8988T (cell line): Measurements from ENCODE around the gene MME.
"Not testable (repeated sequence)": the region's sequence is repeated elsewhere in the genome, so short reads cannot be mapped to it uniquely, and the experiment has no call there.

Experiments used
- DNase-seq: peaks from one replicate; pipeline ENCODE4 v3.0.0; 2011

MME gene

GRCh38 chr3:155086051-155086450 lies 5.9 kb downstream of the MME start:
- DNase-seq, result no peak

DNA sequence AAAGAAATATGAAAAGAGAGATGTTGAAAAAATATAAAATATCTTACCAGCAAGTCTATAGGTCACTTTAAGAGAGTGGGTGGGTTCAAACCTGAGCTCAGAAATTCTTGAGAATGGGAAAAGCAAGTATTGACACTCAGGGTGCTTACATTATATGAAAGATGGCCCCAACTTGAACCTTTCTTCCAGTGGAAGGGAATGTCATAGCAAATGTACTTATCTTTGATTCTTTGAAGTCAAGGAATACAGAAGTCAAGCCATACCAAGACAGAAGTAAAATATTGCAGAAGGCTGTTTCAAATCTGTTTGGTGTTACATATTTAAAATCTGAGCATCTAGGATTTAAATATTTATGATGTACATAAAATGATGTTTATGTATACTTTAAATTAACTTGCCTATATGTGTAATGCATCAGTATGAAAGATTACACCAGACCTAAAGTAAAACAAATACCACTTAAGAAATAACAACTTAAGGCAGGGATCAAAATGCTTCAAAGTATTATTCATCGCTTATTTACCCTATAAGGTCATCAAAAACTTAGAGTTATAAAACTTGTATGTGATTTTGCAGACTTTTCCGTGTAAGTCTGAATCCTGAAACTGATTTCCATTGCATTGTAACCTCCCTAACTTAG lies 8.7 kb downstream of the MME start:
- DNase-seq, result no peak

- DNase-seq, result no peak
These were observed 9.4 kb downstream of the MME start for GRCh38 chr3:155089495-155089894.

DNA sequence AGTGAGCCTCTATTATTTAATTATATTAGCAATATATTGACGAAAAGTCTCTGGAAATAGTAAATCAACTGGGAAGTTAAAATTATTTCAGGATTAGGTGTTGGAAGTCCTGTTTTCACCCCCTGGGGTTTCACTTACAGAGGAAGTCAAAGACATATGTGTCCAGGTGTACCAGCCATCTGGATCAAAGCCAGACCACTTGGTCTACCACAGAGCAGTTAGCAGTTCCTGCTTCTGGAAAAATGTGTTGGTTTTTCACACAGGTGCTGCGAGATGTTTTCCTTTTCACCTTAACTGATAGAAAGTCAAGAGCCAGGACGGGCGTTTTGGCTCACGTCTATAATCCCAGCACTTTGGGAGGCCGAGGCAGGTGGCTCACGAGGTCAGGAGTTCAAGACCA lies 13.1 kb downstream of the MME start:
- DNase-seq, result no peak

- no peak for DNase-seq
These were observed 16.3 kb downstream of the MME start for GRCh38 chr3:155096303-155097008.

DNA sequence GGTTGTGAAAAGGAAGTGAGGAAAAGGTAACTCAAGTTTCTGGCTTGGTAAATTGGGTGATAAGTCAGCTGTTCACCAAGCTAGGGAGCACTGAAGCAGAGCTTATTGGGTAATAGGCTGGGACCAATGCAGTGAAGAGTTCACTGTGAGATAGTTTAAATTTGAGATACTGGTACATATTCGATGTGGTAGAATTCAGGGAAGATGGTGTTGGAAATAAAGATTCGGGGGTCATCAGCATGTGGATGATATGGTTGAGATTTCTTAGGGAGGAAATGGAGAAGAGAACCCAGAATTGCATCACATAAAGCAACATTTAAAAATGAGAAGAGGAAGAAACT lies 16.9 kb downstream of the MME start:
- DNase-seq, result no peak

GRCh38 chr3:155101398-155101797 lies 21.3 kb downstream of the MME start:
- no peak for DNase-seq

DNA sequence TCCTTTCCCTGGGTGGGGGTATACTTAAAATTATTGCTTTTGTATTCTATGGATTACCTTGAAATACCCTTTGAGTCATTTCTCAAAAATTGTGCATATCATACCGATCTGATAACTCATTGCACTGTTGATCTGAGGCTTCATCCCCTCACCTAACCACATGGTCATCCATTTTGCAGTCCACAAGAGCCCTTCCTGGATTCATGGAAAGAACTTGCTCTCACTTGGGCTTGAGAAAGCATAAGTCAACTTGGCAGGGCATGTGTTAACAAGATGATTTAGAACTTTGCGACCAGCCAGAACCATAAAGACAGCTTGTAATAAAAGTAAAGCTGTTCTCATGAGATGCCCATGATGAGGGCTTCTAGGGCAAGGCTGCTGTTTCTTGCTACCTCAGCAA lies 22.2 kb downstream of the MME start:
- no peak for DNase-seq

- no peak for DNase-seq
These were observed 23.6 kb downstream of the MME start for GRCh38 chr3:155103686-155104085.

DNA sequence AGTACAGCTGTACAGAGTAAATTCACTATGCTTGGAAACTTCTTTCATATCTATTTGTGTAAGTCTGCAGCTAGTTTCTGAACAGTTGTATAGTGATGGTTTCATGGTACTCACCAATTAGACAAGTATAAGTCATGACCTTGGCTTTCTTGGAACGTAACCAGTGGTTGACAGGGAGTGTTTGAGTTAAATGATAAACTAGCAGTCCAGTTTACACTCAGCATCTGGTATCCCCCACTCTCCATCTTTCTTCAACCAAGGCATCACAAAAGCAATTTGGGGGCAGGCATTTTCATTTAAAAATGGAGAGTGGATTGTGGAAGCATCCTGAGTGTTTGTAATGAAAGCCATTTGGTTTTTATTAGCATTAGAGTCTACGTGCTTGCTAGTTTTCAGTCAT lies 26.0 kb downstream of the MME start:
- DNase-seq, result no peak

DNA sequence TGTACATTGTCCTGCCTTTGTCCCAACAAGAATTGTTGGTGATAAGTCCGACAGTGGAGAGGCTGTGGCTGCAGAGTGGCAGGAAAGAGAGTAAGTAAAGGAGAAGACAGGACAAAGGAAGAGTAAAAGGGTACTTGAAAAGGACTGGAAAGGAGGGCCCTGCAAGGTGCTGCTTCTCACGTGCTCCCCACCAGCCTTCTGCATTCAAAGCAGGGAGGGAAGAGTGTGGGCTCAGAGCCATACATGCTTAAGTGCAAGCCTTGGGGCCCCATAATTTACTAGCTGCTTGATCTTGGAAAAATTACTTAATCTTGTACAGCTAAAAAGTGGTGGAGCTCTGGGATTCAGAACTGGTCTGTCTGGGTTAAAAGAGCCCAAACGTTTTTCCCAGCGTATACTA lies 29.9 kb downstream of the MME start:
- DNase-seq, result no peak

GRCh38 chr3:155110996-155111901 lies 31.1 kb downstream of the MME start:
- no peak for DNase-seq

GRCh38 chr3:155111971-155112370 lies 31.9 kb downstream of the MME start:
- DNase-seq, result no peak

DNA sequence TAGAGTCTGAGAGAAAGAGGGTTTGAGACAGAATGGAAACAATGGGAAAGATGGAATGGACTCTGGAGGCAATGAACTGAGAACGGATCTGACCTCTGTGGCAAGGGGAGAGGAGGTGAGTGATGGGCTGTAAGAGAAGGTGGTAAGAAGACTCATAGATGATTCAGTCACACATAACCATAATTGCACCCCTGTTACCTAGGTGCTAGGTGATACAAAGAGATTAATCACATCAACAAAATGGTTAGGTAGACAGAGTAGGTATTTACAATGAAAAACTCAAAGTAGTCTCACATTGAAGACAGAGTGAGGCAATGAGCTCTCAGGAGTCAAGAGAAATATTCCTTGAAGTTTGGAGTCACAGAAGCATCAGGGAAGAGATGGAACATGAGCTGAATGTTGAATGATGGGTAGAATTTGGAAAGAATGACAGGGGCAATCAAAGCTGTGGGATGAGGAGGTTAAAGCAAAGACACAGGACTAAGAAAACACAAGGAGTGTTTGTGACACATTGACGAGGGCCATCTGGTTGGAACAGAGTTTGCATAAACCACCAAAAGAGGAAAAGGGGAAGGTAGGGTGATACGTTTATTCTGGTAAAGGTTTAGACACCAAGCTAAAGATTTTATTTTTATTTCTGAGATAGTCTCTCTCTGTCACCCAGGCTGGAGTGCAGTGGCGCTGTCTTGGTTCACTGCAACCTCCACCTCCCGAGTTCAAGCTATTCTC lies 32.7 kb downstream of the MME start:
- DNase-seq, result no peak

GRCh38 chr3:155124745-155125144 lies 44.6 kb downstream of the MME start:
- DNase-seq, result not testable (repeated sequence)

DNA sequence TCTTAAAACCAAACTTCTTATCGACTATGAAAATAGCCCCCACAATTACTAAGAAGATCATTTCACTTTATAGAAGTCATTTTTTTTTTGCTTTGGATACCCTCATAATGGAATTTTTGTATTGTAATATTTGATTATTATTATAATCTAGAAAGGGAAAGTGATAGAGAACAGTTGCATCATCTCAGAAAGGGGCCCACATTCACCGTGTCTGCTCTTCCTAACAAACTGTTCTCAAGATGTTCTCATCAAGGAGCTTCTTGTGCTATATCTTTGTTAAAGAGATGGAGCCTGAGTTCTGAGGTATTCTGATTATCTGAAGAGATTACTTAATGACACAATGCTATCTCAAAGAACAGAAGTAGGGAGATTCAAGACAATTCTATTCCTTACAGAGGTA lies 49.3 kb downstream of the MME start:
- no peak for DNase-seq

- no peak for DNase-seq
These were observed 49.9 kb downstream of the MME start for GRCh38 chr3:155130001-155130400.

DNA sequence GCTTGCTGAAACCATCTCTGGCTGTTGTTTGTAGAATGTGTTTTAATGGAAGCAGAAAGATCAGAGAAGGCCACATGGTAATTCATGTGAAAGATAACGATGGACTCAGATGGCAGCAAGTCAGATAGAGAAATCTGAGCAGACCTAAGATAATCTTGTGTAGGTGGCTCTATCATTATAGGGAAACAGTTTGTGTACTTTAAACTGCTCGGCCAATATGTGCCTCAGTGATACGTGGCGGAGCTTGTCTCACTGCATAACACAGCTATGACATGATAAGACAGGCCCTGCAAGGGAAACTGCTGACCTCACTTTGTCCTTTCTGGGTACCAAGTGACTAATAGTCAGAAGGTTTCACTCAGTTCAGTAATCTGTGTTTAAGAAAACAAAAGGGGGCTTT lies 51.0 kb downstream of the MME start:
- no peak for DNase-seq

DNA sequence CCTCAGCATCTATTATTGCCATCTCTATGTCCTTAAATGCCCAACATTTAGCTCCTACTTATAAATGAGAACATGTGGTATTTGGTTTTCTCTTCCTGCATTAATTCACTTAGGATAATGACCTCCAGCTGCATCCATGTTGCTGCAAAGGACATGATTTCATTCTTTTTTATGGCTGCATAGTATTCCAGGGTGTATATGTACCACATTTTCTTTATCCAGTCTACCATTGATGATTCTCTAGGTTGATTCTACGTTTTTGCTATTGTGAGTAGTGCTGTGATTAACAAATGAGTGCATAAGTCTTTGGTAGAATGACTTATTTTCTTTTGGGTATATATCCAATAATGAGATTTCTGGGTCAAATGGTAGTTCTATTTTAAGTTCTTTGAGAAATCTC lies 54.2 kb downstream of the MME start:
- DNase-seq, result not testable (repeated sequence)

GRCh38 chr3:155135003-155135402 lies 54.9 kb downstream of the MME start:
- DNase-seq, result no peak

DNA sequence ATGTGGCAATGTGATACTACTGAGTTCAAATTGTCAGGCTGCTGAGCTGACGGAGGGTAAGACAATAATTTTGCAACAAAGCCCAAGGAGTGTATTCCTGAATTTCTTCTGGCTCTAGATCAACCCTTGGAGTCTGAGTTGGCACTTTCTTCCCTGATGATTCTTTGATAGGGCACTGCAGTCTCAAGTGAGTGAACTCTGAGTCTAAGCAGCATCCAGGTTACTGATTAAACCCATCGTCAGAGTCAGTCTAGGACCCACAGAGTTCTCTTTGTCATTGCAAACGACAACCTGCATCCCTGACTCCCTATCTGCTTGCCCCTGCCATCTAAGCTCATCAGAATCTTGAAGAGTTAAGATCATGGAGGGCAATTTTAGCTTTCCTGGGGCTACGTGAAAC lies 58.6 kb downstream of the MME start:
- DNase-seq, result no peak

DNA sequence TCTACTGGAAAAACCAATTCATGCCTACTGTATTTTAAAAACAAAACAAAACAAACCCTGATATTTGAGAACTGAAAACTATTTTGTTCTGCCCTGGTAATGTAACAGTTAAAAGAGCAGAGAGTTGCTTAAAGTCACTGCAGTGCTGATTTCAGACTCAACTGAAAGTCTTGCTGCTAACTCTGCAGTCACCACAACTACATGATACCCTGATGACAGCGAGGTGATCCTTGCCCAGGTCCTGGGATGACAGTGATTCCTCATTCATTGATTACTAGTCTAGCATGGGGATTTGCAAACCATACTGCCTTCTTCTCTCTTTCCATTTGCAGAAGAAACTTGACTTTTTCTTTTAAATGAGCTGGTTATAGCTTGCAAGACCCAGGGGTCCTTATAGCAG lies 67.5 kb downstream of the MME start:
- no peak for DNase-seq

DNA sequence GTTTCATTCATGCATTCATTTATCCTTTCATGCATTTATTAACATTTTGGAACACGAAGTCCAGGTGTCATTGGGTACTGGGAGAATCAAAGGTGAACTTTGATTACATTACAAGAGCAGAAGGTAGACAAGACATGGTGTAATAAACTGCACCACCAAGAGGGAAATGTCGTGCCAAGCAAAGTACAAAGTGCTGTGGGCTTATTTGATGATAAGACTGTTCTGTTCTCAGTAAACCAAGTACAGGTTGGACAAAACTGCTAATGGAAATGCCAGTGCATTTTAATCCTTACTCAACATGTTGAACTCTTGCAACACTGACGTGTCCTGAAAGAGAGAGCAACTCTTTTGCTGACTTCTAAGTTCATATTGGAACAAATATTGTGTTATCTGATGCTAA lies 69.4 kb downstream of the MME start:
- DNase-seq, result no peak
